Skin of body (tissue), 2 donors: ENCODE data around the gene SOX8. TPM values are rescaled to one million over a fixed set of nuclear protein-coding genes. Genes with fewer than 3 reads are reported as not detected.

Experiments
- DNase-seq: peaks from one replicate; lab custom pipeline; 2025; lab: John Stamatoyannopoulos, UW
- total RNA-seq: library from RNA; depleted of rRNA; stranded (reverse); fragments of >200 nt; gene quantifications from one replicate; pipeline ENCODE4 v1.2.3, GENCODE V29; 2014

Gene SOX8
- total RNA-seq, 1 donor from 2014 or later, result 6.8 TPM

- DNase-seq, result no peak
These were observed 9.1 kb upstream of the SOX8 start for GRCh38 chr16:972316-973002.

- DNase-seq, result no peak
These were observed 8.2 kb upstream of the SOX8 start for GRCh38 chr16:973366-973765.

DNA sequence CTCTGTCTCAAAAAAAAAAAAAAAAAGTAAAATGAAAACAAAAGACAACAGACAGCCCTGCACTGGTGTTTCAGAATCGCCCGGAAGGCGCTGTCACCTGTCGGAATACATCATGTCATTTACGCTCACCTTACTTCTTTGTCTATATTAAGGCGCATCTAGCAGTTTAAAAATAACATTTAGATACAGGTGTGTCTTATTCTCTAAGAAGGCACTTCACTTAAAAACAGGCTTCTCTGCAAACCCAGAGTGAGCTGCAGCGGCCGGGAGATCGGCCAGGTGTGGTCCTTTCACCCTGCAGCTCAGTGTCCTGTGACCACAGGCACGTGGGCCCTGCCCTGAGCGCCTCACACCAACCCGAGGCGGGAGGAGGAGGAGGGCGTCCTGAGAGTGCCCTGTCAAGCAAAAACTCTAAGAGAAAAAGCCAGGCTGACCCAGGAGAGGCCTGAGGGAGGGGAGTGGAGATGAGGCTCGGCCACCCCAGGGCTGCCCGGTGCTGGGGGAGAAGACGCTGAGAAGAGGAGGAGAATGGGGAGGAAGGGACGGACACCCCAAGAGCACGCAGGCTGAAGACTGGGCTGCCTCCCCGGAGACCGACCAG lies 7.5 kb upstream of the SOX8 start:
- DNase-seq, result no peak

DNA sequence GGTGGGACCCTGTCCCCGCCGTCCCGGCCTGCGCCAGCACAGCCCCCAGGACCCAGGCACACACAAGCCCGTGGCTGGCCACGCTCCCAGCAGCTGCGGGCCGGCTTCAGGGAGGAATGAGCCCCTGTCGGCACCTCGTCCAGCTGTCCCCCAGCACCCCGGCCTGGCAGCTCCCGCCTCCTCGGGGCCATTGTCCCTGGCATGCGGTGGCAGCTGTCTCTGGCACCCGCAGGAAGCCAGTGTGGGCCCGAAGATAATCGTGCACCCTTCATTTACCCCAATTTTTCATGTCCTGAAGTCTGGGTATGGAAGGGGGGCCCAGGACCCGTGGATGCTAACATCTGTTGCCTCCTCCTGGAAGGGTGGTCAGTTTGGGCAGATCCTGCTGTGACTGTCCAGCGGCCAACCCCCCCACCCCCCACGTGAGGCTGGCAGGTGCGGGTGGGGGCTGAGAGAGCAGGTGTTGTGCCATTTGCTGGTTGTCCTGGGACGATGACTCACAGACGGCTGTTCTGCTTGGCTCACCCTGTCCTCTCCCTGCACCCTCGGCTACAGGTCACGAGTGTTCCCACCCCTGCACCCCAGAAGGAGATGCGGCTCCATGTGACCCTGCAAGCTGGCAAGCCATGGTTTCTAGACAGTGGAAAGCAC lies 6.8 kb upstream of the SOX8 start:
- no peak for DNase-seq

- no peak for DNase-seq
These were observed 6.3 kb upstream of the SOX8 start for GRCh38 chr16:975291-975690.

DNA sequence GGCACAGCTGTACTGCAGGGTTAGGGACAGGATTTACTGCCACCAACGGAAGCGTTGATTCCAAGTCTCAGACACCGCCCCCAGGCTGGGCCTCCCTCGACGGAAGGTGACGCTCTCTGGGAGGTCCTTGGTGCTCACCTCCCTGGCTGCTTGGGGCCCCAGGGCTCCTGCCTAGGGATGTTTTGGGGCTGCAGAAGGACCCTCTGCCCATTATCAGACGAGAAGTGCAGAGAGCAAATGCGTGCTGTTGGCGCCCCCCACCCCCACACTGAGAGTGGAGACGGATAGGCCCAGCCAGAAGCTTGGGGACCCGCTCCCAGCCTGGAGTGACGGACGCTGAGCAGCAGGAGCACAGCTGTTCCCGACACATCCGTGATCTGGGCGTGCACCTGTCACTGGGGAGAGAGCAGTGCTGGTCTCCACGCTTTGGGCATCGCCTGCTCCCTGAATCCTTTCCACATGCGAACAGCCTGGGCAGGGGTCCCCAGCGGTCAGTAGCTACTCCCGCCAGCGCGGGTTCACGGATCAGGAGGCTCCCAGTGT lies 5.1 kb upstream of the SOX8 start:
- DNase-seq, result no peak

DNA sequence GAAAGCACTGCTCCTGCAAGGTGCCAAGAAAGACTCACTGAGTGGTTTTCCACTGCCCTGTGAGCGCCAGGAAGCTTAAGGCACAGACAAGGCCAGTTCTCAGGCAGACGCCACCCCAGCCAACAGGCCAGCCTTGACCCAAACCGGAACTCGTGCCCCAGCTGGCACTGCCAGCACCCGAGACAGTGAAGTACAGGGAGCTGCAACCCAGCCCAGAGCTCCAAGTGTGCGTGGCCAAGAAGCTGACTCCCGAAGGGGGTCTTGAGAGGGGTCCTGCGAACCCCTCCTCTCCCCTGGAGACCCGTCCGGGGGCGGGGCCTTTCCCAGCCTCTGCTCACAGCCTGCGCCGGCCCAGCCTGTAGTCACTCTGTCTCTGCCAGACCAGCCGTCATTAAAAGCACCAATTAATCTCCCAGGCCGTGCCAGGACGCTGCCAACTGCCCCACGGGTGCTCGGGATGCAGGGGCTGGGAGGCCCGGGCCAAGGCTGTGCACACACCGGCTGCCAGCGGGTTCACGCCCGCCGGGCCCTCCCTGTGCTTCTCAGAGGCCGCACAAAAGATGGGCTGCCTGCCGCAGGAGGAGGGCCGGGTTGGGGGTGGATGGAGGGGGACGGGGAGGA lies 4.4 kb upstream of the SOX8 start:
- DNase-seq, result no peak

- no peak for DNase-seq
These were observed 3.7 kb upstream of the SOX8 start for GRCh38 chr16:977896-978295.

GRCh38 chr16:978403-978802 lies 3.2 kb upstream of the SOX8 start:
- no peak for DNase-seq

- no peak for DNase-seq
These were observed 2.4 kb upstream of the SOX8 start for GRCh38 chr16:979147-979546.

DNA sequence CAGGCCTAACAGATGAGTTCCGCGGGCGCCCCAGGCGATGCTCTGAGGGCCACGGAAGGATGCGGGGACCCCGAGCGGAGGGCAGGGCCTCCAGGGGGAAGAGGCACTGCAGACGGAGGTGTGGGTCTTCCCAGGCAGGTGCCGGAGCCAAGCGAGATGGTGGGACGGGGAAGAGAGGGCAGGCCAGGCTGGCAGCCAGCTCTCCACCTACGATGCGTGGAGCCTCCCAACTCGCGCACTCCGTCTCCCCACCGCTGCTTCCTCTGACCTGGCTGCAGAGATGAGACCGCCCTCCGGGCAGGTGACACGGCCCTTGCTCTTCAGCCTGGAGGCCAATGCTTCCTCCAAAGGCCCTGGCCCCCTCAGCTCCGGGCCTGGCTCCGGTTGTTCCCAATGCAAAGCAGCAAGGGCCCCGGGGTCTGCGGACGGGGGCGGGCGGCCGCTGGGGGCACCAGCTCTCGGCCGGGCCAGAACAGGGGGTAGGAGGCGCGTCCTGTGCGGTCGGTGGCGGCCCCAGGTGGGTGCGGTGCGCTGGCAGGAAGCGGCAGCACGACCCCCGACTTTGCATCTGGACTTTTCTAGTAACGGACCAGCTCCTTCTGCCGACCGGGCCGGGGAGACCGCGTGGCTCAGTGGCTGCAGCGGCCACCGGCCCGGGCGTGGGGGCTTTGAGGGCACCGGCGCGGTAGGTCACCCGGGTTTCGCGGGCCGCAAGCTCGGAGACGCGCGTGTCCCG lies 1.5 kb upstream of the SOX8 start:
- DNase-seq, result no peak

DNA sequence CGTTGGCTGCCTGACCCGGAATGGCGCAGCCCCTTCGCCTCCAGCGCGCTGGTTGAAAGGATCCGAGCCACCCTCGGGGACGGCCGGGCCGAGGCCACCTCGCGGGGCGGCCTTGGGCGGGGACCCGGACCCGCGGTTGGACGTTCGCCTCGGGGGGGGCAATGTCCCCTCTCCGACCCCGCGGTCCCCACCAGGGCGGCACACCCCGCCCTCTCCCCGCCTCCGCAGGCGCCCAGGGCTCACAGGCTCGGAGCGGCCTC lies 1.0 kb upstream of the SOX8 start:
- DNase-seq, result no peak

DNA sequence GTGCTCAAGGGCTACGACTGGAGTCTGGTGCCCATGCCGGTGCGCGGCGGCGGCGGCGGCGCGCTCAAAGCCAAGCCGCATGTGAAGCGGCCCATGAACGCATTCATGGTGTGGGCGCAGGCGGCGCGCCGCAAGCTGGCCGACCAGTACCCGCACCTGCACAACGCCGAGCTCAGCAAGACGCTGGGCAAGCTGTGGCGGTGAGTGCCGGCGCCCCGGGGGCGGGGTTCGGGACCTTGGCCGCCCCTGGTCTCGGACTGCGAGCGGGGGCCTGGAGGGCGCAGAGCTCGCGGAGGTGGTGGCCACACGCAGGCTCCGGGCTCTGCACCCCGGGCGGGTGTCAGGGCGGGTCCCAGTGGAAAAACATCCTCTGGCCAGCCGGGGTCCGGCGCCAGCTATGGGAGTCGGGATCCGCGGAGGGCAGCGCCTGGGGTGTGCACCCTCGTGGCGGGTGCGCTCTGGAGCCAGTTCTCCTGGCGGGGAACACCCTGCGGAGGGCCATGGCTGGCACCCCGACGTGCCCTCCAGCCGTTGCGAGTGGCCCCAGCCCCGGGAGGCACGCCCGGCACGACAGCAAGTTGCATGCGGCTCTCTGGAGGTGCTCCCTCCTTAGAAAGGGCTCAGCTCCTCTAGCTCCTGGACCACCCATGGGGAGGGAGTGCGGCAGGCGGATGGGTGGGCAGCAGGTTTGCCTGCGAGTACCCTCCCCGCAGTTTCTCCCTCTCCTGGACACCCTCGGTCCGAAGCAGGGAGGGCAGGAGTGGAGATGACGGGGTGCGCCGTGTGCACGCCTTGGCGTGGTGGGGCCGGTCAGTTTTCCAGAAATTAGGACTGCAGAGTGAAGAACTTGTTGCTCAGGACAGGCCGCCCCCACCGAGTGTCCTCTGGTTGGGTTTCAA lies 824 bp downstream of the SOX8 start:
- no peak for DNase-seq

DNA sequence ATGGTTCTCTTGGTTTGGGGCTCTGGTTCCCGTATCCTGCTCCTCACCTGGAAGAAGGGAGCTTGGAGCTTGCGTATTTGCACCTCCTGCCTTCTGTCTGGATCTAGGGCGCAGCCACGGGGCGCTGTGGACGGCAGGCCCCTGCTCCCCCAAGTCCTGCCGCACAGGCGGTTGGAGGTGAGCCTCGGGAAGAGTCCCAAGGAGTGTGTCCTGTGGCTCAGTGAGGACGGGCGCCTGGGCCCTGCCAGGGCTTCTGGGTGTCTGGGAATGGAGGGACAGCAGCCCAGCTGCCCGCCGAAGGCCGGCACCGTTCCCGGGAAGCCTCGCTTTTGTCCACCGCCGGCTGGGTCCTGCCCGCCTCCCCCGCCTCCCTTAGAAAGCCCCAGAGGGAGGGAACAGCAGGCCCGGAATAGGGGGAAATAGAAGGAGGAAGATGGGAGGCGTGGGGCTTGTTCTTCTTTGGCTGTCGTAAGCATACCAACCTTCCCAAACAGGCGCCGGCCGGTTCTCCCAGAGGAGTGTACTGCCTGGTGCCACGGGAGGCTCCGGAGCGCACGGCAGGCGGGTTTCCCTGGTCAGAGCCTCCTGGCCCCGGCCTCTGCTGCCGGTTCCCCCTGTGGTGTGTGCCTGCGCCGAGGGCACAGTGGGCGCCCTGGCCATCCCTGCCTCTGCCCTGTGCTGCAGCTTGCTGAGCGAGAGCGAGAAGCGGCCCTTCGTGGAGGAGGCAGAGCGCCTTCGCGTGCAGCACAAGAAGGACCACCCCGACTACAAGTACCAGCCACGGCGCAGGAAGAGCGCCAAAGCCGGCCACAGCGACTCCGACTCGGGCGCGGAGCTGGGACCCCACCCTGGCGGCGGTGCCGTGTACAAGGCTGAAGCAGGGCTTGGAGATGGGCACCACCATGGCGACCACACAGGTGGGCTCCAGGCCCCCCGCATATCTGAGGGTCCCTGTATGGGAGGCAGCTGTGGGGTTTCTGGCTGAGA lies 1.8 kb downstream of the SOX8 start:
- DNase-seq, result no peak

- no peak for DNase-seq
These were observed 2.6 kb downstream of the SOX8 start for GRCh38 chr16:984121-984694.

GRCh38 chr16:984736-985636 lies 3.4 kb downstream of the SOX8 start:
- DNase-seq, result no peak

- no peak for DNase-seq
These were observed 4.3 kb downstream of the SOX8 start for GRCh38 chr16:985646-986400.
